ENCODE results near the gene JARID2.
"Not testable (repeated sequence)": the region's sequence is repeated elsewhere in the genome, so short reads cannot be mapped to it uniquely, and the experiment has no call there.

Gene JARID2

GRCh38 chr6:15413466-15414234, 167.8 kb downstream of the JARID2 start:
- Histone ChIP-seq H3K27me3 (replicated peaks; ENCODE audit: insufficient read depth, low read length) (no peaks in the 10 kb centered on the region), H3K79me2 (ENCODE audit: low read length) (peaks cover 50% of the 10 kb centered on the region), H3K36me3 (replicated peaks; ENCODE audit: insufficient read depth, low read length) (no peaks in the 10 kb centered on the region), H2AFZ (ENCODE audit: low read length) (no peak overlapping the region), H3K4me1 (ENCODE audit: low read length) (0 out of 2 replicates have a peak, but pooled peaks cover 8% of the 10 kb centered on the region), H3K9me3 (replicated peaks; ENCODE audit: insufficient read depth, low read length) (no peaks in the 10 kb centered on the region), H3K4me2 (ENCODE audit: low read depth, low read length) (no peak overlapping the region), H3K9me2 (replicated peaks; ENCODE audit: insufficient read depth, low read length) (no peaks in the 10 kb centered on the region), H3K27ac (ENCODE audit: low read length) (no peak overlapping the region), H3K9ac (ENCODE audit: low read length) (no peak overlapping the region), H3F3A (ENCODE audit: insufficient read depth, low read length) (no peaks in the 10 kb centered on the region), H4K20me1 (ENCODE audit: insufficient read depth, low read length) (no peaks in the 10 kb centered on the region), H3K4me3 (ENCODE audit: low read length) (no peak overlapping the region)
- TF ChIP-seq EZH2 (optimal IDR thresholded peaks at IDR 0.05; ENCODE audit: low read depth, low read length) (no peak), EZH2phosphoT487 (IDR thresholded peaks at IDR 0.05; ENCODE audit: low read length) (no peak), CTCF (IDR thresholded peaks at IDR 0.05; ENCODE audit: low read length) (no peak)
- DNase-seq = no peak

- H3K27ac ChIP-seq (ENCODE audit: low read length) = no peak overlapping the region
- no peaks in the 10 kb centered on the region for H3K27me3 ChIP-seq (replicated peaks; ENCODE audit: insufficient read depth, low read length)
- H3K4me1 ChIP-seq (ENCODE audit: low read length) = 0 out of 2 replicates have a peak, but pooled peaks cover 8% of the 10 kb centered on the region
- H3K9me2 ChIP-seq (replicated peaks; ENCODE audit: insufficient read depth, low read length) = no peaks in the 10 kb centered on the region
- peaks cover 50% of the 10 kb centered on the region for H3K79me2 ChIP-seq (ENCODE audit: low read length)
- no peak overlapping the region for H3K9ac ChIP-seq (ENCODE audit: low read length)
- TF ChIP-seq EZH2 (optimal IDR thresholded peaks at IDR 0.05; ENCODE audit: low read depth, low read length) = no peak
- no peak for TF ChIP-seq EZH2phosphoT487 (IDR thresholded peaks at IDR 0.05; ENCODE audit: low read length)
- TF ChIP-seq CTCF (IDR thresholded peaks at IDR 0.05; ENCODE audit: low read length) = no peak
- no peak overlapping the region for H3K4me2 ChIP-seq (ENCODE audit: low read depth, low read length)
- H3K4me3 ChIP-seq (ENCODE audit: low read length) = no peak overlapping the region
- H3K36me3 ChIP-seq (replicated peaks; ENCODE audit: insufficient read depth, low read length) = no peaks in the 10 kb centered on the region
- no peak for DNase-seq
- H2AFZ ChIP-seq (ENCODE audit: low read length) = no peak overlapping the region
- no peaks in the 10 kb centered on the region for H3K9me3 ChIP-seq (replicated peaks; ENCODE audit: insufficient read depth, low read length)
- no peaks in the 10 kb centered on the region for H3F3A ChIP-seq (ENCODE audit: insufficient read depth, low read length)
- H4K20me1 ChIP-seq (ENCODE audit: insufficient read depth, low read length) = no peaks in the 10 kb centered on the region
Measured at GRCh38 chr6:15414235-15414612, 168.4 kb downstream of the JARID2 start.

- H3K79me2 ChIP-seq (ENCODE audit: low read length) = peaks cover 53% of the 10 kb centered on the region
- not testable (repeated sequence) for H3F3A ChIP-seq (ENCODE audit: insufficient read depth, low read length); H3K9ac ChIP-seq (ENCODE audit: low read length); H3K4me2 ChIP-seq (ENCODE audit: low read depth, low read length); DNase-seq; H3K36me3 ChIP-seq (replicated peaks; ENCODE audit: insufficient read depth, low read length); H3K27me3 ChIP-seq (replicated peaks; ENCODE audit: insufficient read depth, low read length); H3K4me1 ChIP-seq (ENCODE audit: low read length); H3K27ac ChIP-seq (ENCODE audit: low read length); H3K9me3 ChIP-seq (replicated peaks; ENCODE audit: insufficient read depth, low read length); H3K4me3 ChIP-seq (ENCODE audit: low read length); H2AFZ ChIP-seq (ENCODE audit: low read length); H3K9me2 ChIP-seq (replicated peaks; ENCODE audit: insufficient read depth, low read length); H4K20me1 ChIP-seq (ENCODE audit: insufficient read depth, low read length)
Measured at GRCh38 chr6:15415622-15416021, 169.8 kb downstream of the JARID2 start.

- no peak overlapping the region for H3K27ac ChIP-seq (ENCODE audit: low read length)
- no peak overlapping the region for H3K4me2 ChIP-seq (ENCODE audit: low read depth, low read length)
- H3K9me2 ChIP-seq (replicated peaks; ENCODE audit: insufficient read depth, low read length) = no peaks in the 10 kb centered on the region
- H3K4me1 ChIP-seq (ENCODE audit: low read length) = no peaks in the 10 kb centered on the region
- no peak overlapping the region for H3K4me3 ChIP-seq (ENCODE audit: low read length)
- no peak overlapping the region for H2AFZ ChIP-seq (ENCODE audit: low read length)
- H3K9me3 ChIP-seq (replicated peaks; ENCODE audit: insufficient read depth, low read length) = no peaks in the 10 kb centered on the region
- H3K9ac ChIP-seq (ENCODE audit: low read length) = no peak overlapping the region
- H3K27me3 ChIP-seq (replicated peaks; ENCODE audit: insufficient read depth, low read length) = no peaks in the 10 kb centered on the region
- H4K20me1 ChIP-seq (ENCODE audit: insufficient read depth, low read length) = no peaks in the 10 kb centered on the region
- no peak for TF ChIP-seq EZH2 (optimal IDR thresholded peaks at IDR 0.05; ENCODE audit: low read depth, low read length)
- TF ChIP-seq EZH2phosphoT487 (IDR thresholded peaks at IDR 0.05; ENCODE audit: low read length) = no peak
- TF ChIP-seq CTCF (IDR thresholded peaks at IDR 0.05; ENCODE audit: low read length) = no peak
- no peaks in the 10 kb centered on the region for H3F3A ChIP-seq (ENCODE audit: insufficient read depth, low read length)
- H3K36me3 ChIP-seq (replicated peaks; ENCODE audit: insufficient read depth, low read length) = no peaks in the 10 kb centered on the region
- no peak for DNase-seq
- H3K79me2 ChIP-seq (ENCODE audit: low read length) = peaks cover 56% of the 10 kb centered on the region
Measured at GRCh38 chr6:15416932-15417509, 171.2 kb downstream of the JARID2 start.
